B cell (primary cell): Measurements from ENCODE around the gene HELLS. TPM values are rescaled to one million over a fixed set of nuclear protein-coding genes. Genes with fewer than 3 reads are reported as not detected.

Source experiments
- ATAC-seq: fragments of 200-7000 bp; cut with Tn5 transposase; one replicate; pipeline ENCODE4 v1.10.0; 2021; ENCODE audit warnings: low read depth, mild to moderate bottlenecking, moderate number of reproducible peaks, moderate library complexity
- CTCF ChIA-PET: fragments of 350-600 bp; sonication (Branson Sonifier 250); formaldehyde crosslinking; loops from one replicate; lab custom pipeline; 2021; ENCODE audit warnings: antibody characterized with exemption, inconsistent platforms; lab: Charles Lee
- POLR2A ChIA-PET: fragments of 350-600 bp; sonication (Branson Sonifier 250); formaldehyde crosslinking; loops from one replicate; lab custom pipeline; 2021; ENCODE audit warnings: antibody characterized with exemption; lab: Charles Lee
- DNase-seq: peaks from one replicate; pipeline ENCODE4 v3.0.0; 2013
- H2AFZ ChIP-seq: 2 replicates; pipeline ENCODE4 v1.6.1; 2012; ENCODE audit warnings: mild to moderate bottlenecking, low read depth, low read length; ENCODE audit not compliant: insufficient read depth, poor library complexity, severe bottlenecking
- H3K27ac ChIP-seq, 2 donors: 1 replicate in 1 of 2; 2 replicates in 1 of 2; pipeline ENCODE4 v1.5.1; 2012 to 2013; ENCODE audit warnings: low read length in 2 of 2, mild to moderate bottlenecking in 2 of 2, moderate library complexity in 1 of 2
- H3K27me3 ChIP-seq, 4 experiments: fragments of 200-600 bp in 1 of 4; sonication (generic) in 1 of 4; replicated peaks in 1 of 4; 1 replicate in 2 of 4; 2 replicates in 2 of 4; pipeline versions ENCODE4 v1.6.1 to v1.7.0; 2013 to 2016; ENCODE audit warnings: low read length in 3 of 4, mild to moderate bottlenecking in 2 of 4, mixed read lengths in 1 of 4, moderate library complexity in 1 of 4; ENCODE audit not compliant: insufficient read depth in 4 of 4, control insufficient read depth in 3 of 4; ENCODE audit errors: control extremely low read depth in 1 of 4
- H3K36me3 ChIP-seq, 2 experiments: replicated peaks in 1 of 2; 1 replicate in 1 of 2; 2 replicates in 1 of 2; pipeline versions ENCODE4 v1.6.1 to v1.7.1; 2013; ENCODE audit warnings: low read length in 1 of 2; ENCODE audit not compliant: insufficient read depth in 2 of 2, control insufficient read depth in 1 of 2; ENCODE audit errors: control extremely low read depth in 1 of 2, extremely low read depth in 1 of 2
- H3K4me1 ChIP-seq, 2 donors: fragments of 200-600 bp in 1 of 2; sonication (generic) in 1 of 2; 1 replicate in 1 of 2; 2 replicates in 1 of 2; pipeline versions ENCODE4 v1.5.1 to v1.6.1; 2013 to 2017; ENCODE audit warnings: low read length in 2 of 2; ENCODE audit not compliant: control insufficient read depth in 2 of 2, insufficient read depth in 2 of 2
- H3K4me2 ChIP-seq: replicated peaks from 2 replicates; pipeline ENCODE3; 2012; ENCODE audit warnings: mild to moderate bottlenecking, low read depth, low read length; ENCODE audit not compliant: poor library complexity, severe bottlenecking
- H3K4me3 ChIP-seq, 5 experiments: fragments of 200-600 bp in 1 of 5; sonication (generic) in 1 of 5; 1 replicate in 3 of 5; 2 replicates in 2 of 5; pipeline versions ENCODE4 v1.5.1 to v1.7.0; 2011 to 2016; ENCODE audit warnings: low read length in 4 of 5, mild to moderate bottlenecking in 4 of 5, low read depth in 2 of 5, control low read depth in 1 of 5, moderate library complexity in 1 of 5; ENCODE audit not compliant: insufficient read depth in 1 of 5; ENCODE audit errors: control extremely low read depth in 1 of 5, extremely low read depth in 1 of 5
- H3K79me2 ChIP-seq: fragments of 200-600 bp; sonication (generic); one replicate; pipeline ENCODE4 v1.6.0; 2016; ENCODE audit warnings: low read length; ENCODE audit not compliant: control insufficient read depth, insufficient read depth
- H3K9ac ChIP-seq: fragments of 200-600 bp; sonication (generic); 2 replicates; pipeline ENCODE4 v1.6.1; 2017; ENCODE audit warnings: mild to moderate bottlenecking, low read length, moderate library complexity
- H3K9me3 ChIP-seq, 3 donors: one replicate each; pipeline versions ENCODE4 v1.6.1 to v1.7.1; 2013; ENCODE audit warnings: low read length in 2 of 3; ENCODE audit not compliant: control insufficient read depth in 2 of 3, insufficient read depth in 1 of 3; ENCODE audit errors: control extremely low read depth in 1 of 3
- H4K20me1 ChIP-seq: 2 replicates; pipeline ENCODE4 v1.6.0; 2012; ENCODE audit warnings: mild to moderate bottlenecking, low read length; ENCODE audit not compliant: insufficient read depth, control insufficient read depth, poor library complexity, severe bottlenecking
- H3K27ac Mint-ChIP-seq: one replicate; pipeline ENCODE4 v1.8.0; 2021; ENCODE audit warnings: mixed read lengths
- H3K27me3 Mint-ChIP-seq: one replicate; pipeline ENCODE4 v1.8.0; 2021; ENCODE audit warnings: mixed read lengths
- H3K4me1 Mint-ChIP-seq: one replicate; pipeline ENCODE4 v1.8.0; 2021; ENCODE audit warnings: mixed read lengths
- H3K4me3 Mint-ChIP-seq: one replicate; pipeline ENCODE4 v1.8.0; 2021; ENCODE audit warnings: mixed read lengths
- H3K9me3 Mint-ChIP-seq: one replicate; pipeline ENCODE4 v1.8.0; 2022; ENCODE audit warnings: mixed read lengths; ENCODE audit not compliant: insufficient read depth
- EZH2 ChIP-seq: IDR thresholded peaks from 2 replicates; pipeline ENCODE4 v1.6.1; 2012; ENCODE audit warnings: borderline replicate concordance, low read depth, mild to moderate bottlenecking, moderate library complexity, low read length; ENCODE audit not compliant: insufficient read depth, poor library complexity, severe bottlenecking
- WGBS: methylation state at CpG from one replicate; pipeline ENCODE4 v1.1.5; 2013; ENCODE audit warnings: missing lambda C conversion rate; ENCODE audit not compliant: insufficient coverage; 5-methylcytosine and 5-hydroxymethylcytosine counted together
- intact Hi-C: fragments of 100-400 bp; cut with micrococcal nuclease; formaldehyde crosslinking; loops from one replicate; pipeline ENCODE4 v1.10.0; 2022
- polyA plus RNA-seq: library from polyadenylated mRNA; depleted of rRNA; stranded (reverse); fragments of >200 nt; gene quantifications from 2 replicates; pipeline ENCODE4 v1.2.3, GENCODE V29; 2012
- total RNA-seq, 2 donors: library from RNA; stranded (reverse); fragments of 120-200 nt in 1 of 2; gene quantifications; 1 replicate in 1 of 2; 2 replicates in 1 of 2; pipeline versions ENCODE4 v1.2.3 to v1.2.4, GENCODE V29; 2013 to 2022
- TF ChIP-seq, protein P1 (sequence below): fragments of 200-600 bp; IDR thresholded peaks from one replicate; pipeline ENCODE4 v1.8.0; 2022; ENCODE audit warnings: antibody characterized with exemption, mild to moderate bottlenecking

Gene HELLS
- total and polyA plus RNA-seq, 2 donors (not counting 1 experiment from before 2014, with no cell fraction given): 6.2 to 27.4 TPM

DNA sequence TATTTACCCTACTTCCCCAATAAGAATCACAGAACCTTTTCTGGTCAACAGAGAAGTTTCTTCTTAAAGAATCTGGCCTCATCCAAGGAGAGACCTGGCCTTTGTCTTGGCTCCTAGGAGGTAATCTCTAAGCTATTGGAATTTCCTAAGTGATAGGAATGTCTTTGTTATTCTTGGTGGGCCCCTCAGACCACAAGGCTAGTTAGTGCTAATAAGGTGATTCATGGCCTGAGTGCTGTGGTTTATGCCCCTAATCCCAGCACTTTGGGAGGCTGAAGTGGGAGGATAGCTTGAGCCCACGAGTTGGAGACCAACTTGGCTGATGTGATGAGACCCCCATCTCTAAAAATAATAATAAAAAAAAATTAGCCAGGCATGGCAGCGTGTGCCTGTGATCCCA is 78.0 kb downstream of the HELLS start:
- no peak for DNase-seq
- Mint-ChIP-seq H3K4me1 (no peaks in the 10 kb centered on the region), H3K9me3 (no peaks in the 10 kb centered on the region), H3K27me3 (no peaks in the 10 kb centered on the region), H3K27ac (no peak overlapping the region), H3K4me3 (no peak overlapping the region)
- Histone ChIP-seq H3K9me3 (no peaks in the 10 kb centered on the region), H2AFZ (no peak overlapping the region), H3K27me3 (no peaks in the 10 kb centered on the region), H3K27ac (no peak overlapping the region), H3K9ac (no peak overlapping the region), H3K4me1 (no peaks in the 10 kb centered on the region), H3K4me3 (no peak overlapping the region), H3K4me2 (no peak overlapping the region), H3K36me3 (no peaks in the 10 kb centered on the region), H3K79me2 (no peaks in the 10 kb centered on the region), H4K20me1 (no peaks in the 10 kb centered on the region)
- intact Hi-C loops: no loop called here
- WGBS: 83% methylated on average over 1 of the region's 2 CpGs
- ChIA-PET CTCF (no interaction called here), POLR2A (no interaction called here)
- TF ChIP-seq, protein P1, sequence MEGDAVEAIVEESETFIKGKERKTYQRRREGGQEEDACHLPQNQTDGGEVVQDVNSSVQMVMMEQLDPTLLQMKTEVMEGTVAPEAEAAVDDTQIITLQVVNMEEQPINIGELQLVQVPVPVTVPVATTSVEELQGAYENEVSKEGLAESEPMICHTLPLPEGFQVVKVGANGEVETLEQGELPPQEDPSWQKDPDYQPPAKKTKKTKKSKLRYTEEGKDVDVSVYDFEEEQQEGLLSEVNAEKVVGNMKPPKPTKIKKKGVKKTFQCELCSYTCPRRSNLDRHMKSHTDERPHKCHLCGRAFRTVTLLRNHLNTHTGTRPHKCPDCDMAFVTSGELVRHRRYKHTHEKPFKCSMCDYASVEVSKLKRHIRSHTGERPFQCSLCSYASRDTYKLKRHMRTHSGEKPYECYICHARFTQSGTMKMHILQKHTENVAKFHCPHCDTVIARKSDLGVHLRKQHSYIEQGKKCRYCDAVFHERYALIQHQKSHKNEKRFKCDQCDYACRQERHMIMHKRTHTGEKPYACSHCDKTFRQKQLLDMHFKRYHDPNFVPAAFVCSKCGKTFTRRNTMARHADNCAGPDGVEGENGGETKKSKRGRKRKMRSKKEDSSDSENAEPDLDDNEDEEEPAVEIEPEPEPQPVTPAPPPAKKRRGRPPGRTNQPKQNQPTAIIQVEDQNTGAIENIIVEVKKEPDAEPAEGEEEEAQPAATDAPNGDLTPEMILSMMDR: no peak
- TF ChIP-seq EZH2: no peak
- no peak for ATAC-seq

DNA sequence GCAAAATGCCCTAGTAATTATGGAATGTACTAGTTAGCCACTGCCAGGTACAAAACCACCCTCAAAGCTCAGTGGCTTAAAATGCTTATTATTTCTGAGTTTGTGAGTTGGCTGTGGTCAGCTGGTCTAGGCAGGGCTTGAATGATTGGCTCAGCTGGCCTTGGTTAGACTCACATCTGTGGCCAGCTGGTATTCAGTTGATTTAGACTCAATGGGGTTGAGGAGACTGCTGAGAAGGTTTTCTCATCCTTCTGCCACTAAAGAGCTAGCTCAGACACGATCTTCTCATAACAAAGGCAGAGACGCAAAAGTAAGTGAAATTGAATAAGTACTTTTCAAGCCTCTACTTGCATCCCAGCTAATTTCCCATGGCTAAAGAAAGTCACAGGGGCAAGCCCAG is 80.9 kb downstream of the HELLS start:
- H3K27ac ChIP-seq: no peak overlapping the region
- H3K4me2 ChIP-seq: no peak overlapping the region
- Mint-ChIP-seq H3K4me3 (no peak overlapping the region), H3K4me1 (peaks cover under 1% of the 10 kb centered on the region), H3K27me3 (peaks cover 4% of the 10 kb centered on the region), H3K27ac (no peak overlapping the region), H3K9me3 (no peaks in the 10 kb centered on the region)
- no peaks in the 10 kb centered on the region for H3K9me3 ChIP-seq
- H3K9ac ChIP-seq: no peak overlapping the region
- no peak overlapping the region for H2AFZ ChIP-seq
- H3K36me3 ChIP-seq: no peaks in the 10 kb centered on the region
- no peaks in the 10 kb centered on the region for H3K27me3 ChIP-seq
- TF ChIP-seq EZH2: no peak
- TF ChIP-seq, protein P1: no peak
- ATAC-seq: no peak
- DNase-seq: no peak
- no peaks in the 10 kb centered on the region for H3K79me2 ChIP-seq
- WGBS: 100% methylated on average over 1 of the region's 2 CpGs
- no peaks in the 10 kb centered on the region for H4K20me1 ChIP-seq
- no peak overlapping the region for H3K4me3 ChIP-seq
- ChIA-PET POLR2A (no interaction called here), CTCF (interaction anchor here (0.6 kb wide), 1 partner anchor 238 kb away, joined by 3 read pairs; no protein-coding TSS in a partner anchor)
- intact Hi-C loops: no loop called here
- no peaks in the 10 kb centered on the region for H3K4me1 ChIP-seq
